Loucy (cell line): ENCODE data around the gene FAM117B.

Experiments
- CTCF ChIP-seq: fragments of 200-600 bp; sonication (generic); conservative IDR thresholded peaks from 2 replicates; pipeline ENCODE4 v1.5.1; 2014; ENCODE audit warnings: mild to moderate bottlenecking, antibody characterized with exemption, low read length
- EZH2phosphoT487 ChIP-seq: fragments of 200-600 bp; IDR thresholded peaks from 2 replicates; pipeline ENCODE4 v1.6.1; 2018; ENCODE audit warnings: antibody characterized with exemption, mild to moderate bottlenecking, moderate library complexity, borderline replicate concordance

GRCh38 chr2:202778217-202778616 is 143.4 kb downstream of the FAM117B start:
- TF ChIP-seq CTCF: no peak
- no peak for TF ChIP-seq EZH2phosphoT487
